Activated CD8-positive, alpha-beta memory T cell treated with anti-CD3 and anti-CD28 coated beads, Interleukin-2, amount 10 ng/mL, durations not matched to agents 7 days and 5 days (primary cell): ENCODE results near the gene NOL6. TPM values are rescaled to one million over a fixed set of nuclear protein-coding genes. Genes with fewer than 3 reads are reported as not detected.

Experiments
- ATAC-seq: fragments of 150-1000 bp; cut with Tn5 transposase; one replicate; pipeline ENCODE4 v1.10.0; 2021; ENCODE audit warnings: moderate library complexity
- CTCF ChIA-PET: fragments of 350-600 bp; sonication (Branson Sonifier 250); formaldehyde crosslinking; loops from one replicate; lab custom pipeline; 2021; ENCODE audit warnings: antibody characterized with exemption; lab: Charles Lee
- DNase-seq: peaks from one replicate; pipeline ENCODE4 v3.0.0-alpha.2; 2020
- H3K27ac Mint-ChIP-seq: one replicate; pipeline ENCODE4 v1.8.0; 2021; ENCODE audit warnings: mild to moderate bottlenecking, mixed read lengths
- H3K27me3 Mint-ChIP-seq: one replicate; pipeline ENCODE4 v1.8.0; 2021; ENCODE audit warnings: mixed read lengths
- H3K36me3 Mint-ChIP-seq: one replicate; pipeline ENCODE4 v1.8.0; 2021; ENCODE audit warnings: mild to moderate bottlenecking, mixed read lengths
- H3K4me1 Mint-ChIP-seq: one replicate; pipeline ENCODE4 v1.8.0; 2021; ENCODE audit warnings: mixed read lengths
- H3K4me3 Mint-ChIP-seq: one replicate; pipeline ENCODE4 v1.8.0; 2021; ENCODE audit warnings: mild to moderate bottlenecking, moderate library complexity, mixed read lengths
- H3K9me3 Mint-ChIP-seq: one replicate; pipeline ENCODE4 v1.8.0; 2022; ENCODE audit warnings: low read depth, mixed read lengths
- total RNA-seq, 2 experiments: library from RNA; stranded (reverse); gene quantifications; one replicate each; pipeline ENCODE4 v1.2.3, GENCODE V29; 2021

Gene NOL6
- total RNA-seq, 2 experiments from 2014 or later, result 34.3 to 43.1 TPM

DNA sequence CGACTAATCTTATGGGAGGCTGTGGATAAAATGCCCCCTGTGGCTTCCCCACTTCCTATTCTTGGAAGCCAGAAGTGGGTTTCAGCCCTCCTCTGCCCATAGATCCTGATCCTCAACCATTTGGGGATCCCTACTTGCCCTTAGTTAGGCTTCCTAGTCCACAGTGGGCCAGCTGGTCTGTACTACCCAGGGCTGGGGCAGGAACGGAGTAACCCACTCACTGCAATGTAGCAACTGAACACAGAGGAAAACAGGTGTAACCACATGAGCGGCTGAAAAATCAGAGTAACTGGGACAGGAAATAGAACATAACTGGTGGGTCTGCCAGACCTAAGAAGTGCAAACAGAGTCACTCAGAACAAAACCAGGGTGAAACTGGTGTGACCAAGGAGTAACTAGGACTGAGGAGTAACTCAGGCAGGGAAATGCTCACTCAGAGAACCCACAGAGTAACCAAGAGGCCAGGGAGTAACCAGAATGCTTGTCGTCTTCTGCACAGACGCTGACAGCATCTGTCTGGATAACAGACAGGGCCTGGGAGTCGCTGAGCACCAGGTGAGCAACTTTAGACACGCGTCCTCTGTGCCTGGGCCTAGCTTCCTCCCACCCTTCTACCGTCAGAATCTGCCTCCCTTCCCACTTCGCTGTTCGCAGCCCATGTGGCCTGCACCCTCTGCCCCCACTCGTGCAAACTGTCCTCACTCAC is 27.3 kb downstream of the NOL6 start:
- ATAC-seq (peak; percentile 77), DNase-seq (peak; percentile 87)
- CTCF ChIA-PET, result interaction anchor here (0.9 to 8.7 kb wide), 7 partner anchors 9 to 74 kb away, joined by 3 to 233 read pairs (median 5); partner anchors contain the start of gene NOL6
- Mint-ChIP-seq H3K4me1 (peaks cover 36% of the 10 kb centered on the region), H3K27ac (peak overlapping the region; percentile 88), H3K27me3 (no peaks in the 10 kb centered on the region), H3K9me3 (no peaks in the 10 kb centered on the region), H3K36me3 (no peaks in the 10 kb centered on the region), H3K4me3 (peak overlapping the region; percentile 78)

DNA sequence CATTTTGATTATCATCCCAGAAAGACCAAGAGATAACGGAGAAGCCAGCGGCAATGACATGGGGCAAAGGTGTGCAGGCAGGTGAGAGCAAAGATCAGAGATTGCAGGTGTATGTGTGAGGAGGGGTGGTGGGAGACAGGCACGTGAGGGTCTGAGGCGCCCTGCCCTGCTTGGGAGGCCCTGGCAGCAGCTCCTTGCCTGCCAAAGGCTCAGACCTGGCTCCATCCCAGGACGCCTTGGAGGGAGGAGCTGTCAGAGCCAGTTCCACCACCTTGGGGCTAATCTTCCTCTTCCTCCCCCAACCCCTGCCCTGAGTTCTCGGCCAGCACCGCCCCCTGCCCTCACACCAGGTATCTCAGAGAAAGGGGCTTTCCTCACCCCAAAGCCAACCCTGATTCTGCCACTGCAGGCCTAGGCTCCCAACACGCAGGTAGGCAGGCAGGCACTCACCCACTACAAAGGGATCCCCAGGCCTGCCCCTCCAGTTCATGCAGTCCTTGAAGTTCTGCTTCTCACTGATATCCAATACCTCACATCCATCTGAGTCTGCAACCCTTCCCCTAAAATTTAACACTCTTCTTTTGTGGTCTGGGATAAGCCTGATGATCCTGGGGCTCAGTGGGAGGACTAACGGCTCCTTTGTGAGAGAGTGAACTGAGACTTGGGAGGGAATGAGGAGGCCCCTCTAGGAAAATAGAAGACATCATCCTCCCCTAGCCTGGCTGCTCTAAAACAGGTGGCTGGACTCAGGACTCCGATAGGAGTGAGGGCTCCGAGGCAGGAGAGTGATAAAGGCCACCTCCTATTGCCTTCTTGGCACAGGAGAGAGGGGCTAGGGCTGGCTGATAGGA is 28.1 kb downstream of the NOL6 start:
- DNase-seq, result no peak
- Mint-ChIP-seq H3K4me3 (peak overlapping the region; percentile 78), H3K27me3 (no peaks in the 10 kb centered on the region), H3K36me3 (no peaks in the 10 kb centered on the region), H3K27ac (peak overlapping the region; percentile 88), H3K4me1 (peaks cover 36% of the 10 kb centered on the region), H3K9me3 (no peaks in the 10 kb centered on the region)
- CTCF ChIA-PET, result interaction anchor here (1.0 to 1.3 kb wide), 4 partner anchors 8 to 28 kb away, joined by 3 to 5 read pairs (median 3); no protein-coding TSS in a partner anchor
- ATAC-seq, result no peak

DNA sequence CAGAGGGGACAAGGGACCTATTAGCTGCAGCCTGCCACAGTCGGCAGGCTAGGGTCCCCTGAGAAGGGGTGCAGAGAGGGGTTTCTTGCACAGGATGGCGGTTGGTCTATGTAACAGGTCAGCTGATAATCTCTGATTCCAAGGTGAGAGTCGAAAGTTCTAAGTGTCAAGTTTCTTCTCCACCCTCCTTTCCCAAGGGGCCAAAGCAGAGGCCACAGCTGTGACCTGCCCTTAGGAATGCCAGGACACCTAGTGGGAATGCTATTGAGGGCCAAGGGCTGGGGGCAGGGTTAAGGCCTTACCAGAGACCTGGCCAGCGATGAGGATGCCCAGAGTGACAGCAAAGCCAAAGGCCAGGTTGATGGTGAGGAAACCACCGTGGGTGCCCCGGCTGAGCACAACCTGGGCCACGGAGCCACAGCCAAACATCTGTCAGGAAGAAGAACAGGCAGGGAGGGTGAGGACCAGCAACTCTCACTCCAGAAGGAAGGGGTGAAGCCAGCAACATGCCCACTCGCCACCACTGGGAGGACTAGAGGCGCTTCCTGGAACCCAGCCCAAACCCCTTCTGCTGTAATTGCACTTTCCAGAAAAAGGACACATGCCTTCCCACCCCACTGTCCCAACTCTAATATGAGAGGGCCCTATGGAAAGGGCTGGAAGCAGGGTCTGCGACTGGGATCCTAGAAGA is 30.1 kb downstream of the NOL6 start:
- peaks cover 35% of the 10 kb centered on the region for H3K4me1 Mint-ChIP-seq

DNA sequence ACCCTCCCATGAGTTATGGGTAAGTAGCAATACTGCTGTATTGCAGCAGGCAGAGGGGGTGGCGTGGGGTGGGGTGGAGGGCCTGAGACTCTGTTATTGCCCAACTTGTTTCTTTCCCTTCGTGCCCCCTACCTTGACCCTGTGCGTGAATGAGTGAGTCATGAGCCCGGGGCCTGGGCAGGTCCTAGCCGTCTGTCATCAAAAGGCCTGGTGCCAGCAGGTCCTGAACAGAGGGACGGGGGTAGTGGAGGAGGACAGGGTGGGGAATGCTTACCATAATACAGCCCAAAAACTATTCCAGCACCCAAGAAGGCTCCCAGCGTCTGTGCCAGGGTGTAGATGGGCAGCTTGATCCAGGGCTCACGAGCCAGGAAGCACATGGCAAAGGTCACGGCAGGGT is 30.7 kb downstream of the NOL6 start:
- DNase-seq, result no peak
- Mint-ChIP-seq H3K27me3 (no peaks in the 10 kb centered on the region), H3K27ac (no peak overlapping the region), H3K9me3 (no peaks in the 10 kb centered on the region), H3K36me3 (no peaks in the 10 kb centered on the region), H3K4me1 (peaks cover 30% of the 10 kb centered on the region), H3K4me3 (no peak overlapping the region)
- no peak for ATAC-seq
- CTCF ChIA-PET, result interaction anchor here (1.1 to 3.1 kb wide), 3 partner anchors 10 to 28 kb away, joined by 6 to 20 read pairs (median 6); no protein-coding TSS in a partner anchor

More for the DNA sequence above, 30.1 kb downstream of the NOL6 start:
- no peak for ATAC-seq
- no peaks in the 10 kb centered on the region for H3K27me3 Mint-ChIP-seq
- no peak for DNase-seq
- no peaks in the 10 kb centered on the region for H3K36me3 Mint-ChIP-seq
- no peaks in the 10 kb centered on the region for H3K9me3 Mint-ChIP-seq
- H3K27ac Mint-ChIP-seq, result no peak overlapping the region
- no peak overlapping the region for H3K4me3 Mint-ChIP-seq
- CTCF ChIA-PET, result interaction anchor here (1.1 to 3.1 kb wide), 3 partner anchors 9 to 28 kb away, joined by 6 to 20 read pairs (median 6); no protein-coding TSS in a partner anchor

DNA sequence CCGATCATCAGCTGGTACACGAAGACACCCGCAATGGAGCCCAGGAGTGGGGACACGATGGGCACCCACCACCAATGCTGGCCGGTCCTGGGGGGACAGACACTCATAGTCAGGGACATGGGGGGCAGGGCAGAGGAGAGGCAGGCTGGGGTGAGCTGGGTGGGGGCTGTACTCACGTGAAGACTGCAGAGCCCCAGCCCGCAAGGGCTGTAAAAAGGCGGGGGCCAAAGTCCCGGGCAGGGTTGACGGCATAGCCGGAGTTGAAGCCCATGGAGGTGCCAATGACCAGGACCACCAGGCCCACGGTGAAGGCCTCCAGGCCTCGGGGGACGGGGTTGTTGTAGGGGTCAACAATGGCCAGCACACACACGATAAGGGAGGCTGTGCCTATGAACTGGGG is 31.6 kb downstream of the NOL6 start:
- ATAC-seq, result no peak
- no peaks in the 10 kb centered on the region for H3K27me3 Mint-ChIP-seq
- CTCF ChIA-PET, result interaction anchor here (2.1 to 3.1 kb wide), 2 partner anchors 11 to 24 kb away, joined by 6 to 20 read pairs; no protein-coding TSS in a partner anchor

DNA sequence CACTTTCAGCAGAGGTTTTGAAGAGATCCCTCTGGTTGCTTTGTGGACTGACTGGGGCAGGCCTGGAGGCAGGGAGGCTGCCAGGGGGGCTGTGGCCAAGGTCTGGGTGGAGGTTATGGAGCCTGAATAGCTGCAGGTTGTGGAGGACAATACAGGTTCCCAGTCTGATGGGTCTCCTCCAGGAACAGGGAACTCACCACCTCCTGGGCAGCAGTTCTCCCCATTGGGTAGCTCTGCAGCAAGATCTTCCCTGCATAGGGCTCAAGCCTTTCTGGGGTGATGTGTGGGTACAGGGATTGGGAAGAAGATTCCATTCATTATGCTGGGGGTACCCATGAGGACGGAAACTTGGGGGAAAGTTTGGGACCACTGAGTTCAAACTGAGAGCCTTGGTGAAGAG is 33.1 kb downstream of the NOL6 start:
- Mint-ChIP-seq H3K9me3 (no peaks in the 10 kb centered on the region), H3K27me3 (no peaks in the 10 kb centered on the region), H3K4me1 (peaks cover 14% of the 10 kb centered on the region), H3K36me3 (no peaks in the 10 kb centered on the region), H3K4me3 (no peak overlapping the region), H3K27ac (no peak overlapping the region)
- CTCF ChIA-PET, result interaction anchor here (1.0 to 2.0 kb wide), 5 partner anchors 11 to 26 kb away, joined by 4 to 8 read pairs (median 5); no protein-coding TSS in a partner anchor
- no peak for ATAC-seq
- DNase-seq, result no peak

More for the DNA sequence above, 31.6 kb downstream of the NOL6 start:
- Mint-ChIP-seq H3K27ac (no peak overlapping the region), H3K4me1 (peaks cover 29% of the 10 kb centered on the region), H3K4me3 (no peak overlapping the region), H3K9me3 (no peaks in the 10 kb centered on the region), H3K36me3 (no peaks in the 10 kb centered on the region)
- DNase-seq, result no peak

DNA sequence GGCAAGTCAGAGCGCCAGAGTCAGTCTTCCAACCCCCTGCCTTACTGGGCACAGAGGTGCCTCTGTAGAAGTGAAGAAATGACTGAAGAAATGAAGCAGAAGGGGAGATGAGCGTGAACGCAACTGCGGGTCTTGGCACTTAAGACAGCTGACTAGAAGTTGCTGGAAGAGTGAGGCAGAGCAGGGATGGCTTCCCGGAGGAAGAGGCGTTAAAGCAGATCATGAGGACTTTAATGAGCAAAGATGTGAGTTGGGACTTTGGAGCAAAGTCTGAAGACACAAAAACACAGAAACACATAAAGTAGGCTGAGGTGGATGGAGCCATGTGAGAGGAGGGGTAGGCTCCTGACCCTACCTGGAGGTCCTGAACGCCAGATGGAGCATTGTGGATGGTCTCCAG is 33.5 kb downstream of the NOL6 start:
- Mint-ChIP-seq H3K4me3 (no peak overlapping the region), H3K4me1 (peaks cover 12% of the 10 kb centered on the region), H3K27ac (no peak overlapping the region), H3K27me3 (no peaks in the 10 kb centered on the region), H3K9me3 (no peaks in the 10 kb centered on the region), H3K36me3 (no peaks in the 10 kb centered on the region)
- ATAC-seq (no peak), DNase-seq (no peak)
- CTCF ChIA-PET, result interaction anchor here (1.3 to 2.0 kb wide), 3 partner anchors 11 to 26 kb away, joined by 4 to 8 read pairs (median 5); no protein-coding TSS in a partner anchor

DNA sequence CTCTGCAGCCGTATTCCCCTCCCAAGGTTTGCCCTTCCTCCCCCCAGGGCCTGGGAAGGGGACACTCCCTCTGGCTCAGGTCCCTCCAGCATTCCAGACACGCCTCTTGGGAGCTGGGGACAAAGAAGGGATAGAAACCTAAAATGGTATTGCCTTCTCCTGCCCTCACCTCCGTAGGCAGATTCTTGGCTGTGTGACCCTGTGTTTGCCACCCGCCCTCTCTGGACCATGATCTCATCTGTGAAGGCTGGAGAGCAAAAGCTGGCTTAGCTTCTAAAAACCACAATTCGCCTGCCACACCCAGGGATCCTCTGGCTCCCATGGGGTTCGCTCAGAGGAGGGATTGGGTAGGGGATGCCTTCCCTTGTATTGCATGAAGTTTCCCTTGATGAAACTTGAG is 34.0 kb downstream of the NOL6 start:
- CTCF ChIA-PET, result interaction anchor here (0.9 to 2.0 kb wide), 2 partner anchors 13 to 24 kb away, joined by 3 to 8 read pairs; no protein-coding TSS in a partner anchor
- Mint-ChIP-seq H3K27ac (no peak overlapping the region), H3K4me3 (no peak overlapping the region), H3K27me3 (no peaks in the 10 kb centered on the region), H3K36me3 (no peaks in the 10 kb centered on the region), H3K4me1 (peaks cover 9% of the 10 kb centered on the region), H3K9me3 (no peaks in the 10 kb centered on the region)
- ATAC-seq, result no peak
- DNase-seq, result no peak

DNA sequence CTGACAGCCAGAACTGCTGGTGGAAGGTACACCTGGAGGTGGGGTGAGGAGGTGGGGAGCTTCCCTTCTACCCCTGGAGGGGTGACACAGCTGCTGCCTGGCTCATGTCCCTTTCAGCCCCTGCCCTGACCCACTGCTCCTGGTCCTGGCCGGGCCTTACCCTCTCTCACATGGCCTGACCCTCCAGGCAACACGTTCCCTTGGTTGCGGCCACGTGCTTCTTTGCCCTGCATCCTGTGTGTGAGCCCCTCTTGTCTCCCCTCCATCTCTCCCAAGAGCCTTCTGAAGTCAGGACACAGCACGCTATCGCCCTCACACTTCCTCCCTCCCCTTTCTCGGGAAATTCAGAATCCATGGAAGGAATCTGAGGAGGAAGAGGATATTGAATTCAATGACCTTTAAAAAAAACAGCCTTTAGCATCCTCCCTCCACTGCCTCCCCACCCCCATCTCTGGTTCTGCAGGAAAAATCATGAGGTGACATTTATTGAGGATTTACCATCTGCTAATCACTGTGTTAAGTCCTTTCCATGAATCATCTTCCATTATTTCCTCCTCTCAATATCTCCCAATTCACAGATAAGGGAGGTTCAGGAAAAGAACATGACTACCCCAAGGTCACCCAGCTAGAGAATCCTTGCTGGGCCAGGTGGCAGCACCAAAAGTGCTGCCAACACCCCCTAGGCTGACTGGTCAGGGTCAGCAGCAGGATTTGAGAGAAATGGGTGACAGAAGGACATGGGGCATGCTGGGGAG is 34.6 kb downstream of the NOL6 start:
- ATAC-seq (no peak), DNase-seq (no peak)
- Mint-ChIP-seq H3K27me3 (no peaks in the 10 kb centered on the region), H3K36me3 (no peaks in the 10 kb centered on the region), H3K4me1 (peaks cover 11% of the 10 kb centered on the region), H3K27ac (no peak overlapping the region), H3K4me3 (no peak overlapping the region), H3K9me3 (no peaks in the 10 kb centered on the region)
- CTCF ChIA-PET, result interaction anchor here (0.9 to 1.5 kb wide), 3 partner anchors 13 to 28 kb away, joined by 3 to 6 read pairs (median 3); no protein-coding TSS in a partner anchor

DNA sequence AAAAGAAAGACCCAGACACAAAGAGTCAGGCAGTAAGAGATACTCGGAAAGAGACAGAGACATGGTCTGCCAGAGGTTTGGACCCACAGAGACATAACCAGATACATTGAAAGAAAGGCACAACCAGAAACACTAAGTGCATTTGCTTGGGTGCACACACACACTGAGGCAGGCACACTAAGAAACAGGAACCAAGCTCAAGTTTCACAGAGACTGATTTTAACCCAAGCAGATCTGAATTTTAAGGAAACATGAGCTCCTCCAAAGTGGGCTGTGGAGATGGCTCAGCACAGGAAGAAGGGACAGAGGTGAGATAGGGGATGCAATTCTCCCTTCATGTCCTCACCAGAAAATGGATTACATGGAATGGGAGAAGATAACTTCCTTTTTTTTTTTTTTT is 35.8 kb downstream of the NOL6 start:
- Mint-ChIP-seq H3K36me3 (no peaks in the 10 kb centered on the region), H3K4me1 (peaks cover 9% of the 10 kb centered on the region), H3K4me3 (no peak overlapping the region), H3K27ac (no peak overlapping the region), H3K27me3 (no peaks in the 10 kb centered on the region), H3K9me3 (no peaks in the 10 kb centered on the region)
- CTCF ChIA-PET, result interaction anchor here (0.6 to 3.6 kb wide), 4 partner anchors 14 to 418 kb away, joined by 3 to 14 read pairs (median 4); no protein-coding TSS in a partner anchor
- no peak for ATAC-seq
- DNase-seq, result no peak

DNA sequence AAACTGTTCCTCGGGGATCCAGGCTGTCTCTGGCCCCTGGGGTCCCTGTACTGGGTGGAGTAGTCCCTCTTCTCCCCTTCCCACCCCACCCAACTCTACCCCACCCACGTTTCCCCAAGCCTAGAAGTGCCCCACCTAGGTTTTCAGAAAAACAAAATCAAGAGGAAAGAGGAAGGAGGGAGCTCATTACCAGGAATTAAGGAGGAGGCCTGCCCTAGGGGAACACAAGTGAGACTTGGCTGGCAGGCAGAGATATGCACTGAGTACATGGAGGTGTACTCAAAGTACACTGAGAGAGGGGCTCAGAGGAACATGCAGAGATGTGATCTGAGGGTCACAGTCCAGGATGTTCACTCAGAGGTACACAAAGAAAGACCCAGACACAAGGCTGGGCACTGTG is 36.5 kb downstream of the NOL6 start:
- H3K27ac Mint-ChIP-seq, result no peak overlapping the region

DNA sequence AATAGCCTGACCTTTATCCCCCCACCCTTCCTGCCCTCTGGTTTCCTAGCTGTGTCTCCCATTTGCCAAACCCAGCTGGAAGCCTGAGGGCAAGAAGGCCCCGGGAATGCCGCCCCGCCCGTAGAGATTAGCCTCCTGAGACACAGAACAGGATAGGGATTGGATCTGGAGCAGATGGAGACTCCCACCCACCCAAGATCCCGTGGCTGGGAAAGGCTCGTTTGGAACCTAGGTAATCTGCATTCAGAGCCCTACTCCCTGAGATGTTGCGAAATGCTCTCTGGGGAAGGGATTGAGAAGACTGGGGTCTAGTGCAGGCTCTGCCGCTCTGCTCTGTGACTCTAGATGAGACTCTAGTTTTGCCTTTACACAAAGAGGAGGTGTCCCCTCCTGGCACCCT is 37.3 kb downstream of the NOL6 start:
- H3K4me1 Mint-ChIP-seq, result peaks cover 10% of the 10 kb centered on the region
- CTCF ChIA-PET, result interaction anchor here (3.6 kb wide), 1 partner anchor 21 kb away, joined by 14 read pairs; no protein-coding TSS in a partner anchor
- no peak overlapping the region for H3K27ac Mint-ChIP-seq

More for the DNA sequence above, 36.5 kb downstream of the NOL6 start:
- H3K9me3 Mint-ChIP-seq, result no peaks in the 10 kb centered on the region
- ATAC-seq, result no peak
- no peaks in the 10 kb centered on the region for H3K27me3 Mint-ChIP-seq
- no peak for DNase-seq
- no peaks in the 10 kb centered on the region for H3K36me3 Mint-ChIP-seq
- no peak overlapping the region for H3K4me3 Mint-ChIP-seq
- CTCF ChIA-PET, result interaction anchor here (1.0 to 3.6 kb wide), 2 partner anchors 9 to 22 kb away, joined by 3 to 14 read pairs; no protein-coding TSS in a partner anchor
- peaks cover 9% of the 10 kb centered on the region for H3K4me1 Mint-ChIP-seq

More for the DNA sequence above, 37.3 kb downstream of the NOL6 start:
- Mint-ChIP-seq H3K36me3 (no peaks in the 10 kb centered on the region), H3K27me3 (no peaks in the 10 kb centered on the region), H3K9me3 (no peaks in the 10 kb centered on the region), H3K4me3 (no peak overlapping the region)
- ATAC-seq, result no peak
- no peak for DNase-seq
